Measurements from ENCODE around the gene SLC1A2. TPM values are rescaled to one million over a fixed set of nuclear protein-coding genes. Genes with fewer than 3 reads are reported as not detected.

Gene SLC1A2
- total RNA-seq, 1 experiment from 2014 or later, result 0.11 TPM

DNA sequence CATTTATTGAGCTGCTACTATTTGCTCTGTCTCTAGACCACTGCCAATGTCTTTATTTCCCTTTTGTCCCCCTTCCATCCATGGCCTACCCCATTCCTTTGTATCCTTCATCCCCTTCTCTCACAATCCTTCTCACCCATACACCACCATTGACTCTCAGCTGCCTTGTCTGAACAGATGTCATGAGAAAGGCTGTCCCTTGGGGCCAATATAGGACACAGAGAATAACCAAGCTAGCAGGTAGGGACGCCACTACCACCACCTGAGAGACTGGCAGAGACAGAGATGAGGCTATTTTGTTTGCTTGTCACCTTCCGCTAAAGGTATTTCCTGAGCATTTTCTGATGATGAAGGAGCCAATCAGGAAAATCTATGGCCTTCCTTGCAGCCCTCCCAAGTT, 141.5 kb downstream of the SLC1A2 start:
- H3K36me3 ChIP-seq (ENCODE audit: insufficient read depth, low read length, poor library complexity, severe bottlenecking), result no peaks in the 10 kb centered on the region
- H3K9me3 ChIP-seq (ENCODE audit: low read depth, low read length, poor library complexity, severe bottlenecking), result no peaks in the 10 kb centered on the region
- no peak overlapping the region for H3K27ac ChIP-seq (ENCODE audit: low read depth, low read length, poor library complexity, severe bottlenecking)
- ChIA-PET CTCF (no interaction called here), POLR2A (ENCODE audit: low non-redundant PET) (no interaction called here)
- TF ChIP-seq EZH2 (IDR thresholded peaks at IDR 0.05; ENCODE audit: borderline replicate concordance, low read depth, low read length, poor library complexity, severe bottlenecking), result no peak
- BruUV-seq (replicated peaks), result no TSS peak
- H3K4me3 ChIP-seq (ENCODE audit: low read depth, low read length, poor library complexity, severe bottlenecking), result no peak overlapping the region
- H3K27me3 ChIP-seq (replicated peaks; ENCODE audit: insufficient read depth, low read depth, low read length, poor library complexity), result peaks cover 18% of the 10 kb centered on the region
- no peak for DNase-seq (ENCODE audit: low spot score)
- H3K4me1 ChIP-seq (ENCODE audit: insufficient read depth, low read length, poor library complexity, severe bottlenecking), result peaks cover 11% of the 10 kb centered on the region
- intact Hi-C loops (cut with micrococcal nuclease; ENCODE audit: unreplicated experiment), result no loop called here

DNA sequence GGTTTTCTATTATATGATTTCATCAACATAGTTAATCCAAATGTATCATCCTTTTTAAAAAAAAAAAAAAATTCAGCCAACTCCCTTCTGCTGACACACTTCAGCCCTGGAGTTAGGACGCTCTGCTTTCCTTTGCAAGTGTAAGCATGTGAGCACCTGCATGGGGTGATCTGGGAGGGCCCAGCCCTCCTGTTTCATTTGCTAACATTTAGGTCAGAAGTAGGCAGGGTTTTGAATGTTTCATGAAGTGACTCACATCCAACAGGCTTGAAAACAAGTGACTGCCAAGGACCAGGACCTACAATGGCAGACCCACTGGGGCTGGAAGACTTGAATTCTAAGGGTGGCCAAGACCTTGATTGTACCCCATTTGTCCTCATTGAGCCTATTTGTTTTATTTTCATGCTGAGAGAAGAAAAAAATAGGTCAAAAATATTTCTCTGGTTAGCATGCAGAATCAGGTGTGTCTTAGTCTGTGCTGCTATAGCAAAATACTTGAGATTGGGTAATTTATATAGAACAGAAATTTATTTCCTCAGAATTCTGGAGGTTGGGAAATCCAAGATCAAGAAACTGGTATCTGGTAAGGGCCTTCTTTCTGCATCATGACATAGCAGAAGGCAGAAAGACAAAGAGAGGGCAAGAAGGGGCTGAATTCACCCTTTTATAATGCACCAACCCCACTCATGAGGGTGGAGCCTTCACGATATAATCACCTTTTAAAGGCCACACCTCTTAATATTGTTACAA, 142.8 kb downstream of the SLC1A2 start:
- H3K27me3 ChIP-seq (replicated peaks; ENCODE audit: insufficient read depth, low read depth, low read length, poor library complexity), result peaks cover 20% of the 10 kb centered on the region
- no peak overlapping the region for H3K4me3 ChIP-seq (ENCODE audit: low read depth, low read length, poor library complexity, severe bottlenecking)
- CTCF ChIA-PET, result no interaction called here
- H3K9me3 ChIP-seq (ENCODE audit: low read depth, low read length, poor library complexity, severe bottlenecking), result no peaks in the 10 kb centered on the region
- no peak for DNase-seq (ENCODE audit: low spot score)
- H3K36me3 ChIP-seq (ENCODE audit: insufficient read depth, low read length, poor library complexity, severe bottlenecking), result no peaks in the 10 kb centered on the region
- H3K27ac ChIP-seq (ENCODE audit: low read depth, low read length, poor library complexity, severe bottlenecking), result no peak overlapping the region
- POLR2A ChIA-PET (ENCODE audit: low non-redundant PET), result no interaction called here
- peaks cover 11% of the 10 kb centered on the region for H3K4me1 ChIP-seq (ENCODE audit: insufficient read depth, low read length, poor library complexity, severe bottlenecking)
- intact Hi-C loops (cut with micrococcal nuclease; ENCODE audit: unreplicated experiment), result no loop called here
- no TSS peak for BruUV-seq (replicated peaks)
- TF ChIP-seq EZH2 (IDR thresholded peaks at IDR 0.05; ENCODE audit: borderline replicate concordance, low read depth, low read length, poor library complexity, severe bottlenecking), result no peak
- TF ChIP-seq, protein P1, sequence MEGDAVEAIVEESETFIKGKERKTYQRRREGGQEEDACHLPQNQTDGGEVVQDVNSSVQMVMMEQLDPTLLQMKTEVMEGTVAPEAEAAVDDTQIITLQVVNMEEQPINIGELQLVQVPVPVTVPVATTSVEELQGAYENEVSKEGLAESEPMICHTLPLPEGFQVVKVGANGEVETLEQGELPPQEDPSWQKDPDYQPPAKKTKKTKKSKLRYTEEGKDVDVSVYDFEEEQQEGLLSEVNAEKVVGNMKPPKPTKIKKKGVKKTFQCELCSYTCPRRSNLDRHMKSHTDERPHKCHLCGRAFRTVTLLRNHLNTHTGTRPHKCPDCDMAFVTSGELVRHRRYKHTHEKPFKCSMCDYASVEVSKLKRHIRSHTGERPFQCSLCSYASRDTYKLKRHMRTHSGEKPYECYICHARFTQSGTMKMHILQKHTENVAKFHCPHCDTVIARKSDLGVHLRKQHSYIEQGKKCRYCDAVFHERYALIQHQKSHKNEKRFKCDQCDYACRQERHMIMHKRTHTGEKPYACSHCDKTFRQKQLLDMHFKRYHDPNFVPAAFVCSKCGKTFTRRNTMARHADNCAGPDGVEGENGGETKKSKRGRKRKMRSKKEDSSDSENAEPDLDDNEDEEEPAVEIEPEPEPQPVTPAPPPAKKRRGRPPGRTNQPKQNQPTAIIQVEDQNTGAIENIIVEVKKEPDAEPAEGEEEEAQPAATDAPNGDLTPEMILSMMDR (conservative IDR thresholded peaks at IDR 0.05; ENCODE audit: low read depth, low read length), result no peak

DNA sequence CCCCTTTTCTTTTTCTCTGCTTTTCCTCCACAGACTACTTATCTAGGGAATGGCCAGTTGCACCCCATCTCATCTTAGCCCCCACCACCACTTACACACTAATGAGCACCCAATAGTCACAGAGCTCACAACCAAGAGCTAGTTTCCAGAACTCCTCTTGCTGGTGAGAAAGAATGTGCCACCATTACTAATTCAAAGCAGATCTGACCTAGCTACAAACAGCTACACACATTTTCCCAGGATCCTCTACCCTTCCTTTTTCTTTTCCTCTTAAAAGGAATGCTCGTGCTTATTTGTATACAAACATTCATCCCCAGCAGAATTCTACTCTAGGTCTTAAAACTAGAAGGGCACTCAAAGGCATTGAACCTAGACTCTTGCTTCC, 143.6 kb downstream of the SLC1A2 start:
- intact Hi-C loops (cut with micrococcal nuclease; ENCODE audit: unreplicated experiment), result no loop called here
- DNase-seq (ENCODE audit: low spot score), result no peak
- peaks cover 20% of the 10 kb centered on the region for H3K27me3 ChIP-seq (replicated peaks; ENCODE audit: insufficient read depth, low read depth, low read length, poor library complexity)
- no peaks in the 10 kb centered on the region for H3K9me3 ChIP-seq (ENCODE audit: low read depth, low read length, poor library complexity, severe bottlenecking)
- H3K4me1 ChIP-seq (ENCODE audit: insufficient read depth, low read length, poor library complexity, severe bottlenecking), result peaks cover 11% of the 10 kb centered on the region
- TF ChIP-seq EZH2 (IDR thresholded peaks at IDR 0.05; ENCODE audit: borderline replicate concordance, low read depth, low read length, poor library complexity, severe bottlenecking), result no peak
- TF ChIP-seq, protein P1 (conservative IDR thresholded peaks at IDR 0.05; ENCODE audit: low read depth, low read length), result no peak
- H3K4me3 ChIP-seq (ENCODE audit: low read depth, low read length, poor library complexity, severe bottlenecking), result no peak overlapping the region
- no TSS peak for BruUV-seq (replicated peaks)
- H3K27ac ChIP-seq (ENCODE audit: low read depth, low read length, poor library complexity, severe bottlenecking), result no peak overlapping the region
- ChIA-PET CTCF (interaction anchor here (1.0 kb wide), 1 partner anchor 29 kb away, joined by 3 read pairs; no protein-coding TSS in a partner anchor), POLR2A (ENCODE audit: low non-redundant PET) (no interaction called here)
- H3K36me3 ChIP-seq (ENCODE audit: insufficient read depth, low read length, poor library complexity, severe bottlenecking), result no peaks in the 10 kb centered on the region
